Progenitor cell of endocrine pancreas (in vitro differentiated cells): ENCODE results near the gene SERHL2. TPM values are rescaled to one million over a fixed set of nuclear protein-coding genes. Genes with fewer than 3 reads are reported as not detected.

Source experiments
- DNase-seq: peaks from one replicate; pipeline ENCODE4 v3.0.0; 2021; ENCODE audit warnings: low spot score; ENCODE audit not compliant: unreplicated experiment
- H3K27ac Mint-ChIP-seq: 2 replicates; pipeline ENCODE4 v1.8.0; 2021; ENCODE audit warnings: mild to moderate bottlenecking, moderate library complexity, mixed read lengths
- H3K27me3 Mint-ChIP-seq: 2 replicates; pipeline ENCODE4 v1.8.0; 2021; ENCODE audit warnings: mixed read lengths
- H3K36me3 Mint-ChIP-seq: 2 replicates; pipeline ENCODE4 v1.8.0; 2022; ENCODE audit warnings: mixed read lengths; ENCODE audit not compliant: insufficient read depth
- H3K4me1 Mint-ChIP-seq: 2 replicates; pipeline ENCODE4 v1.8.0; 2021; ENCODE audit warnings: low read depth, mixed read lengths
- H3K4me3 Mint-ChIP-seq: 2 replicates; pipeline ENCODE4 v1.8.0; 2021; ENCODE audit warnings: low read depth, mild to moderate bottlenecking, moderate library complexity, mixed read lengths
- H3K9me3 Mint-ChIP-seq: 2 replicates; pipeline ENCODE4 v1.8.0; 2021; ENCODE audit warnings: low read depth, mixed read lengths
- CTCF ChIP-seq: fragments of 200-600 bp; sonication (generic); IDR thresholded peaks from one replicate; pipeline ENCODE4 v1.5.0; 2021; ENCODE audit warnings: antibody characterized with exemption, mild to moderate bottlenecking; ENCODE audit not compliant: unreplicated experiment
- total RNA-seq: library from RNA; stranded (reverse); gene quantifications from 2 replicates; pipeline ENCODE4 v1.2.1, GENCODE V29; 2021

The SERHL2 gene
- total RNA-seq, 1 donor from 2014 or later: 0.69 TPM

DNA sequence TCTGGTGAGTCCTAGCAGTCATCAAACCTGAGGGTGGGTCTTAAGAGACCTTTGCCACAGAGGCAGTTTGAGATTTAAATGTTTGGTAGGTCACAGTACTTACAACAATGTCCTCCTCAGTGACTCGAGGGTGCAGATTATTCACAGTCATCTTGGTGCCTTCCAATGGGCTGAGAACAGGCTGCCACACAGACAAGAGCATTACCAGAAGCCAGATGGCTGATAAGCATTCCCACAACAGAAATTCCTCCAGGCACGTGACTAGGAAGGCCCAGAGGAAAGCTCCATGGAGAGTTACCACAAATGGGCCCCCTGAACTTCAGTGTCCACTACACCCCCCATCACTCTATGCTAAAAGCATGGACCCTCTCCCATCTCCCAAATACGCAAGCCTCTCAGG, 41.7 kb downstream of the SERHL2 start:
- H3K4me1 Mint-ChIP-seq: no peaks in the 10 kb centered on the region
- H3K36me3 Mint-ChIP-seq: peaks cover 29% of the 10 kb centered on the region
- no peaks in the 10 kb centered on the region for H3K9me3 Mint-ChIP-seq
- no peak overlapping the region for H3K27ac Mint-ChIP-seq
- H3K4me3 Mint-ChIP-seq: no peak overlapping the region
- no peak for DNase-seq
- no peak for TF ChIP-seq CTCF
- H3K27me3 Mint-ChIP-seq: no peaks in the 10 kb centered on the region

DNA sequence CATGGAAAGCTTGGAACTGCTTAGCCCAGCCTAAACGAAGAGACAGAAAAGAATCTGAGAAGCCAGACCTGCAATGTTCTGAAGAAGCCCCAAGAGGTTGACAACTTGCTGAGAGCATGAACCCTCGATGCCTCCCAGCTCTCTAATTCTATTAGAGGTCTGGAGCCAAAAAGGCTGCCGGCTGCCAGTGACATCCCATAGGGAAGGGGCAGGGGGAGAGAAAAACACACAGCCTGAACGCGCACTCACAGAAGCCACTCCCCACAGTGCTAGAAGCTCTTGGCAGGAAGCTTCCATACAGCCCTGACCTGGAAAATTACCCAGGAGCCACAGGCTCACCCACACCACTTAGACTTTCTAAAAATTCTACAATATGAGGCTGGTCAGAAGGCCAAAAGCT, 42.6 kb downstream of the SERHL2 start:
- no peaks in the 10 kb centered on the region for H3K4me1 Mint-ChIP-seq
- H3K4me3 Mint-ChIP-seq: no peak overlapping the region
- no peak for DNase-seq
- TF ChIP-seq CTCF: no peak
- no peak overlapping the region for H3K27ac Mint-ChIP-seq
- H3K36me3 Mint-ChIP-seq: peaks cover 31% of the 10 kb centered on the region
- H3K27me3 Mint-ChIP-seq: no peaks in the 10 kb centered on the region
- H3K9me3 Mint-ChIP-seq: no peaks in the 10 kb centered on the region

- H3K27ac Mint-ChIP-seq: no peak overlapping the region
- H3K27me3 Mint-ChIP-seq: no peaks in the 10 kb centered on the region
- TF ChIP-seq CTCF: no peak
- H3K36me3 Mint-ChIP-seq: peaks cover 33% of the 10 kb centered on the region
- H3K9me3 Mint-ChIP-seq: no peaks in the 10 kb centered on the region
- no peak overlapping the region for H3K4me3 Mint-ChIP-seq
- peaks cover 3% of the 10 kb centered on the region for H3K4me1 Mint-ChIP-seq
- DNase-seq: no peak
Measured at GRCh38 chr22:42596863-42597530, 43.2 kb downstream of the SERHL2 start.

- DNase-seq: no peak
- peak overlapping the region; percentile 45 for H3K27ac Mint-ChIP-seq
- no peak overlapping the region for H3K4me3 Mint-ChIP-seq
- H3K27me3 Mint-ChIP-seq: no peaks in the 10 kb centered on the region
- H3K4me1 Mint-ChIP-seq: peaks cover 7% of the 10 kb centered on the region
- H3K9me3 Mint-ChIP-seq: no peaks in the 10 kb centered on the region
- peaks cover 29% of the 10 kb centered on the region for H3K36me3 Mint-ChIP-seq
- no peak for TF ChIP-seq CTCF
Measured at GRCh38 chr22:42601879-42602465, 48.2 kb downstream of the SERHL2 start.

GRCh38 chr22:42602470-42602869, 48.7 kb downstream of the SERHL2 start:
- DNase-seq: no peak
- Mint-ChIP-seq H3K9me3 (no peaks in the 10 kb centered on the region), H3K4me1 (peaks cover 7% of the 10 kb centered on the region), H3K27ac (peak overlapping the region; percentile 30), H3K27me3 (no peaks in the 10 kb centered on the region), H3K4me3 (no peak overlapping the region), H3K36me3 (peaks cover 25% of the 10 kb centered on the region)
- TF ChIP-seq CTCF: no peak
